HS-5 (cell line): ENCODE results near the gene LCOR.
"Not testable (repeated sequence)": the region's sequence is repeated elsewhere in the genome, so short reads cannot be mapped to it uniquely, and the experiment has no call there.

Experiments used
- DNase-seq: peaks from one replicate; pipeline ENCODE4 v3.0.0-alpha.2; 2012; ENCODE audit warnings: low read depth

LCOR gene

GRCh38 chr10:96935810-96936209 lies 103.7 kb downstream of the LCOR start:
- DNase-seq = no peak

GRCh38 chr10:96943161-96943560 lies 111.1 kb downstream of the LCOR start:
- not testable (repeated sequence) for DNase-seq

GRCh38 chr10:96947036-96947435 lies 114.9 kb downstream of the LCOR start:
- no peak for DNase-seq

- no peak for DNase-seq
Observed at GRCh38 chr10:96949039-96949683, 117.1 kb downstream of the LCOR start.

GRCh38 chr10:96951954-96952353 lies 119.9 kb downstream of the LCOR start:
- DNase-seq = no peak

- no peak for DNase-seq
Observed at GRCh38 chr10:96955794-96956193, 123.7 kb downstream of the LCOR start.

GRCh38 chr10:96958071-96958470 lies 126.0 kb downstream of the LCOR start:
- DNase-seq = no peak

- no peak for DNase-seq
Observed at GRCh38 chr10:96959733-96960132, 127.6 kb downstream of the LCOR start.

GRCh38 chr10:96960872-96961271 lies 128.8 kb downstream of the LCOR start:
- DNase-seq = no peak

- no peak for DNase-seq
Observed at GRCh38 chr10:96964131-96964530, 132.0 kb downstream of the LCOR start.

GRCh38 chr10:96967847-96968246 lies 135.7 kb downstream of the LCOR start:
- DNase-seq = no peak

GRCh38 chr10:96968682-96969423 lies 136.8 kb downstream of the LCOR start:
- no peak for DNase-seq

GRCh38 chr10:96971324-96971723 lies 139.2 kb downstream of the LCOR start:
- DNase-seq = no peak

GRCh38 chr10:96972264-96972663 lies 140.2 kb downstream of the LCOR start:
- no peak for DNase-seq

- no peak for DNase-seq
Observed at GRCh38 chr10:96973809-96974747, 142.0 kb downstream of the LCOR start.

- no peak for DNase-seq
Observed at GRCh38 chr10:96975136-96975535, 143.0 kb downstream of the LCOR start.

GRCh38 chr10:96978621-96979154 lies 146.6 kb downstream of the LCOR start:
- DNase-seq = no peak

- DNase-seq = no peak
Observed at GRCh38 chr10:96982149-96982930, 150.2 kb downstream of the LCOR start.

- no peak for DNase-seq
Observed at GRCh38 chr10:96984541-96985131, 152.5 kb downstream of the LCOR start.

GRCh38 chr10:96986200-96986856 lies 154.2 kb downstream of the LCOR start:
- DNase-seq = no peak
